Activated gamma-delta T cell treated with Interleukin-2 at 50 U/mL for 16 hours (primary cell): ENCODE measurements around the gene MAPK8.

Experiments
- DNase-seq: peaks from one replicate; pipeline ENCODE4 v3.0.0-alpha.2; 2020

MAPK8 gene

GRCh38 chr10:48423884-48424283, 117.4 kb downstream of the MAPK8 start:
- DNase-seq = no peak

GRCh38 chr10:48428896-48429295, 122.4 kb downstream of the MAPK8 start:
- DNase-seq = no peak

GRCh38 chr10:48429309-48429708, 122.8 kb downstream of the MAPK8 start:
- no peak for DNase-seq

- no peak for DNase-seq
Measured at GRCh38 chr10:48430402-48430993, 124.0 kb downstream of the MAPK8 start.

GRCh38 chr10:48431871-48432270, 125.4 kb downstream of the MAPK8 start:
- no peak for DNase-seq

DNA sequence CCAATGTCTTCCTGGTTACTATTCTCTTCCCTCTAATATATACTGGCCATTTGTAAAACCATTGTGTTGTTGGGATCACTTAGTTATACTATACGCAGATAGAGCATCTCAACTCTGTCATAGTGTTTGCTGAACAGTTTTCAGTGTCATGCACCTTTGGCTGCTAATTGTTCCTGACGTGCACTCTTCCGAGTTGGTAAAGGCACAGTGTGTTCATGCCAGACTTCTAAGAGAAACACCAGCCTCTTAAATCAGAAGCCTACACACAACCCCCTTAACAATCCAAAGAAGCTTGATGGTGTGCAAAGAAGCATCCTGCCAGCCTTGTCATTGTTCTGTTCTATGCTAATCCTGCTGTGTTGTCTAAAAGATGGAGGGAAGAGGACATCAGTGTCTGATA, 131.1 kb downstream of the MAPK8 start:
- DNase-seq = no peak

GRCh38 chr10:48439031-48439430, 132.6 kb downstream of the MAPK8 start:
- DNase-seq = no peak

GRCh38 chr10:48439581-48440041, 133.1 kb downstream of the MAPK8 start:
- no peak for DNase-seq

GRCh38 chr10:48440771-48441170, 134.3 kb downstream of the MAPK8 start:
- DNase-seq = no peak

DNA sequence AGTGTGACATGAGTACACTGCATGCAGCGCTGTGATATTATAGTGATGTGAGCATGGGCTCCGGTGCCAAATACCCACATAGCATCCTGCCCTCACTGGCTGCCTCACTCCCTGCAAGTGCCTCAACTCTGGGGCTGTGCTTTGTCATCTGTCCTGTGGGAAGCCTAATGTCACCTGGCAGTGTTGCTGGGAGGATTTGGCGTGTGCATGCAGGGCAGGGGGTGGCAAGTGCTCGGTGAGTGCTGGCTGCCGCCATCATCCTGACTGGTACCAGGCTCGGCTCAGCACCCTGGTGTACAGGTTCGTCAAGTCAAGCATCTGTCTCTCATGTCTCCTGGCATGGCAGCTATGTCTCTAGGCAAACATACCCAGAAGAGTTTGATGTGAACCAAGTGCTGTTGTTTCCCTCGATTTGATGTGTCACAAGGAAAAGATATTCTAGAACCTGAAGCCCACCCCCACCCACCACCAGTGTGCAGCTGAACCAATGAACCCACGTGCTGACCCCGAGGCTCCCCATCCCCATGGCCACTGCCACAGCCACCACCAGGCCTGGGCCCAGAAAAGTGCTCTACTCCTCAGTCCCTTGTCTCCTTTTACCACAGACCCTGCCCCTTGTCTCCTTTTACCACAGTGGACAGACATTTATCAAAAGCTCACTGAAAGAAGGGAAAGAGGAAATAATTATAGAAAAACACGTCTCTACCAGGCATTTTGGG, 135.8 kb downstream of the MAPK8 start:
- no peak for DNase-seq

DNA sequence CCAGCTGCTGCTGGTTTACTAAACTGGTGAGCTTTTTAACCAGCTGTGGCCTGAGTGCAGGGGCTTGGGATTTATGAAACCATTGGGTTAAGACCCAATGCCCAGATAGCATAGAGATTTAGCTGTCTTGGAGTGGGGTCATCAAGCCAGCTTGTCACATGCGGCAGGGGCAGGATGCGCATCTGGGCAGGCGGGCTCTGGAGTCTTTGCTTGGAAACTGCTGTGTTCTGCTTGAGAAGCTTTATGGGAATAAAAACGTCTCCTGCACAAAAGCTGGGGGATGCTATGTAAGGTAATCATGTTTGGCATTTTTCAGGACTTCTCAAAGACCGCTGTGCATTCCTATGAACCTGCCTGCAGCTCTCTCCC, 136.3 kb downstream of the MAPK8 start:
- no peak for DNase-seq

DNA sequence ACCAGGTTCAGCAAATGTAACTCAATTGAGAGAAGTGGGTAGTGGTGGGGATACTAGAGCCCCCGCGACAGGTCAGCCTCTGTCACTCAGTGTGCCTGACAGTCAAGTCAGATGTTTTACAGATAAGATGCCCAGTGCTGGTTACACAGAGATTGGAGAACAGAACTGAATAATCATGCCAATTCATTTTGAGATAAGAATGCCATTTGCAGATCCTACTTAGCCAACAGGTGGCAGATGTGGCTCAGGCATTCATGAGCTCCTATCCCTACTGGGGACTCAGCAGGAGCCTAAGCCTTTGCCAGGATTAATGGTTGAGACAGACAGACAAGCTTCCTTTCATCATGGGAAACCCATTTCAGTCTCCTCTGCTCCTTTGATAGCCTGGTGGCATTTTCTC, 137.8 kb downstream of the MAPK8 start:
- no peak for DNase-seq

- DNase-seq = no peak
Measured at GRCh38 chr10:48444861-48445841, 138.7 kb downstream of the MAPK8 start.

- DNase-seq = no peak
Measured at GRCh38 chr10:48445932-48446331, 139.5 kb downstream of the MAPK8 start.

DNA sequence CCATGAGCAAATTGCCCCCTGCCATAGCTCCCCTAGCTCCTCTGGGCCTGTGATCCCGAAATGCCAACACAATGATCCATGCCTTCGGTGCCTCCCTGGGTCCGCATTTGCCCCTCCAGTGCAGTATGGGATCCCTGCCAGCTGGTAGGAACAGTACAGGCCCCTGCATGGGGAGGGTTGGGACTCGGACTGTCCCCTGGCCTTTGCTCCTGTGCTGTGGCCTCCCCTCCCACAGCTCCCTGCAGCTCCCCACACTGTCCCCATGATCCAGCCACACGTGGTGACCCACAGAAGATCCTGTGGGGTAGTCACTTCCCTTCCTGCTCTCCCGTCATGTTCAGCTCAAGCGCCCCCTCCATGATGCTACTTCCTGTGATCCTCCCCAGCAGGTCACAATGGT, 140.3 kb downstream of the MAPK8 start:
- DNase-seq = no peak

DNA sequence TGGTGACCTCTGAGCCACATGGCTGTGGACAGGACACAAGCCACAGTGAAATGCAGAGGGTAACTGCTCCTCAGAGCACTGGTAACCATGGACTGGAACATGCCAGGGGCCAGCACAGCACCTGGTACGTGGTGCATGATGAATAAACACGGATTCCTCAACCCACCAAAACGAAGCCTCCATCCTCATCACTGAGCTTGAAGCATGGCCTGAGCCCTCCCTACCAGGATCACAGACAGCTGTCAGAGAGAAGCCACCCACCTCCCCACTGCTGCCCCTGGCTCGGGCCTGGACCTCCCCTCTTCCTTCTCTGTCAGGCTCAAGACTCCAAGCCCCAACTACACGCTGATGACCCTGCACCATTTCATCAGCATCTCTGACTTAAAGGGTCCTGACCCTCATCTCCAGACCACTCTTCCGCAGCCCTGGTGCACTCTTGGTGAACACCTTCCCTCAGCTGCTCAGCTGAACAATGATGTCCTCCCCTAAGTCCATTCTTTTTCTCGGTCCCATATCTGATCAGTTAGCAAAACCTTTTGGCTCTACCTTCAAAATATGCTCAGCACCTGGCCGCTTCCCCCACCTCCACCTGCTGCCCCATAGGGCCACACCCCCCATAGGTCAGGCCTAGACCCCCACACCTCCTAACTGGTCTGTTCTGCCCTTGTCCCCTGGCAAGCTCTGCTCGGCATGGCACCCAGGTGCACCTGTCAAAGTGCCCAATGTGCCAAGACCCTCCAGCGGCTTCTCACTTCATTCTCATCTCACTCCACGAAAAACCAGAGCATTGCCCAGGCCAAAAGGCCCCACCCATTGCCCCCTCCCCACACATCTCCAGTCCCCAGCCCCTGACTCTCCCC, 141.1 kb downstream of the MAPK8 start:
- DNase-seq = no peak

DNA sequence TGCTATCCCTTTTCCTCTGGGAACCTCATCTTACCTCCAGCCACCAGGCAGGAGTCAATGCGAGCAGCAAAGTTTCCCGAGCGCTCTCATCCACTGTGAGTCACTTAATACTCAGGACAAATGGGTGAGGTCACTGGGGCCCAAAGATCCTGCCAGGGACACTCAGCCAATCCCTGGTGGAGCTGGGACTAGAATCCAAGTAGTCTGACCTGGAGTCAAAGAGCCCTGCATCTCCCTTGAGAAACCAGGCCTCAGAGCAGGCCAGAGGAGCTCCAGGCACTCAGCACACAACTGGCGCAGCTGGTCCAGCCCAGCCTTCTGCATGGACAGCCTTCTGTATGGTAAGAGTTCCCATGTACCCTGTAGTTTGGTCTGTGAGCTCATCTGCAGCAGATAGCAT, 142.3 kb downstream of the MAPK8 start:
- no peak for DNase-seq

GRCh38 chr10:48449501-48450232, 143.2 kb downstream of the MAPK8 start:
- no peak for DNase-seq

- no peak for DNase-seq
Measured at GRCh38 chr10:48450233-48450740, 143.8 kb downstream of the MAPK8 start.

DNA sequence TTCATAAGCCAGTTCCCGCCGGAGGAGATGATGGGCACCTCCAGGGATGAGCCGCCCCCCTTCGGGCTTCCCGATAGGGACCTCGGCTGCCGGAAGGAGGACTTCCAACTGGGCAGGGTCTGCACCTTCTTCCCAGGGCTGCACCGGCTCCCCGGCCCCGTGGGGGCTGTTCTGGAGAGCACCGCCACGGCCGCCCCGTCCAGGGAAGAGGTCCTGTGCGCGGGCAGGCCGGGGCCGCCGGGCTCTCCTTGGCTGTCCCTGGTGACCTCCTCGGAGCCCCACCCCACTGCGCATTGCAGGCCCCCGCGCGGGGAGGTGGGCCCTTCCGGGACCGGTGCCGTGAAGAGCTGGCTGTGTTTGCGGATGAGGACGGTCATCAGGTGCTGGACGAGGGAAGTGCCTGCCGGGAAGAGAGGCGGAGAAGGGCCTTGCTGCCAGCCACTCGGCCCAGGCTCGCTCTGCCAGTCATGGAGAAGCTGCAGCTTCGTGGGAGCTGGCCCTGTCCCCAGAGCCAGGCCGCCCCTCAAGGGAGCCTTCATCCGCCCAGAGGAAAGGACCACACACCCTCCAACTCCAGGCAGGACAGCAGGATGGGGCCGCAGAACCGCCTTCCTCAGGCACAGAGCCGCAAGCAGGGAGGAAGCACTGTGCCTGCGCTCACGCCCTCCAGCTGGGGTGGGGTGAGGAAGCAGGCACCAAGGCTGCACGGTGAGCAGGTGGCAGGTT, 144.4 kb downstream of the MAPK8 start:
- DNase-seq = no peak
